ENCODE data around the gene DEDD2.

DEDD2 gene

DNA sequence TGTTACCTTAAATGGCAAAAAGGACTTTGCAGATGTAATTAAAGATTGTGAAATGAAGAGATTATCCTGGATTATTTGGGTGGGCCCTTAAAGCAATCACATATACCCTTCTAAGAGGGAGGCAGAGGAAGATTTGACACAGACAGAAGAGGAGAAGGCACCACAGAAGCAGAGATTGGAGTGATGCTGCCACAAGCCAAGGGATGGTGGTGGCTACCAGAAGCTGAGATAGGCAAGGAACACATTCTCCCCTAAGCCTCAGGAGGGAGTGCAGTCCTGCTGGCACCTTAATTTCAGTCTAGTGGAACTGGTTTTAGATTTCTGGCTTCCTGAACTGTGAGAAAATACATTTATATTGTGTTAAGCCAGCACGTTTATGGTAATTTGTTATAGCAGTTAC, 24.2 kb downstream of the DEDD2 start:
- no peaks in the 10 kb centered on the region for H3K9me3 ChIP-seq (ENCODE audit: insufficient read depth, low read depth, low read length)
- H3K4me3 ChIP-seq (ENCODE audit: low read length, poor library complexity, severe bottlenecking), result no peak overlapping the region
- no peak overlapping the region for H2AFZ ChIP-seq (ENCODE audit: low read length)
- no peak overlapping the region for H3K4me2 ChIP-seq (ENCODE audit: low read depth, low read length, poor library complexity, severe bottlenecking)
- no peak overlapping the region for H3K9ac ChIP-seq (ENCODE audit: low read depth, low read length, poor library complexity, severe bottlenecking)
- H3K36me3 ChIP-seq (ENCODE audit: insufficient read depth, low read length), result peaks cover 6% of the 10 kb centered on the region; the same call in 1 of the 2 replicates
- H3K27me3 ChIP-seq (ENCODE audit: insufficient read depth, low read length, poor library complexity, severe bottlenecking), result no peaks in the 10 kb centered on the region
- H3F3A ChIP-seq (ENCODE audit: low read depth), result no peaks in the 10 kb centered on the region
- TF ChIP-seq EZH2phosphoT487 (IDR thresholded peaks at IDR 0.05; ENCODE audit: borderline replicate concordance), result no peak
- TF ChIP-seq, protein P1, sequence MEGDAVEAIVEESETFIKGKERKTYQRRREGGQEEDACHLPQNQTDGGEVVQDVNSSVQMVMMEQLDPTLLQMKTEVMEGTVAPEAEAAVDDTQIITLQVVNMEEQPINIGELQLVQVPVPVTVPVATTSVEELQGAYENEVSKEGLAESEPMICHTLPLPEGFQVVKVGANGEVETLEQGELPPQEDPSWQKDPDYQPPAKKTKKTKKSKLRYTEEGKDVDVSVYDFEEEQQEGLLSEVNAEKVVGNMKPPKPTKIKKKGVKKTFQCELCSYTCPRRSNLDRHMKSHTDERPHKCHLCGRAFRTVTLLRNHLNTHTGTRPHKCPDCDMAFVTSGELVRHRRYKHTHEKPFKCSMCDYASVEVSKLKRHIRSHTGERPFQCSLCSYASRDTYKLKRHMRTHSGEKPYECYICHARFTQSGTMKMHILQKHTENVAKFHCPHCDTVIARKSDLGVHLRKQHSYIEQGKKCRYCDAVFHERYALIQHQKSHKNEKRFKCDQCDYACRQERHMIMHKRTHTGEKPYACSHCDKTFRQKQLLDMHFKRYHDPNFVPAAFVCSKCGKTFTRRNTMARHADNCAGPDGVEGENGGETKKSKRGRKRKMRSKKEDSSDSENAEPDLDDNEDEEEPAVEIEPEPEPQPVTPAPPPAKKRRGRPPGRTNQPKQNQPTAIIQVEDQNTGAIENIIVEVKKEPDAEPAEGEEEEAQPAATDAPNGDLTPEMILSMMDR (conservative IDR thresholded peaks at IDR 0.05; ENCODE audit: low read length), result no peak
- H3K4me1 ChIP-seq (ENCODE audit: insufficient read depth, low read length, poor library complexity, severe bottlenecking), result peaks cover 33% of the 10 kb centered on the region
- H3K9me2 ChIP-seq (replicated peaks; ENCODE audit: low read depth, low read length), result no peaks in the 10 kb centered on the region
- no peaks in the 10 kb centered on the region for H4K20me1 ChIP-seq (ENCODE audit: insufficient read depth, low read length, poor library complexity, severe bottlenecking)
- no peaks in the 10 kb centered on the region for H3K79me2 ChIP-seq (ENCODE audit: insufficient read depth, low read length)

DNA sequence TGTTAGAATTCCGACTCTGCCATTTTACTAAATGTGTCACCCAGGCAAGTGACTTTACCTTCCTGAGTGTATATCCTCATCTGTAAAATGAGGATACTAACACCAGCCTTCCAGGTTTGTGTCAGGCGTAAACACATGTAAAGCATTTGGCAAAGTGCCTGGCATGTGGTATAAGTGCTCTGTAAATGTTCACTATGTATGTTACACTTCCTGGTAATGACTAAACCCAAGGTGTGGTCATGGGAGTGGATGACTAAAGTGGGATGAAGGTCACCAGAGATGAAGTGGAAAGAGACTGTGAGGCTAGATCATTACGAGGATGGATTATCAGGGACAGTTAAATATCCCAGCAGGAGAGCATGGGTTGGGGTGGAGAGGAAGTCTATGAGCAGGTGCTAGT, 25.6 kb downstream of the DEDD2 start:
- Histone ChIP-seq H3K79me2 (ENCODE audit: insufficient read depth, low read length) (no peaks in the 10 kb centered on the region), H3K9ac (ENCODE audit: low read depth, low read length, poor library complexity, severe bottlenecking) (no peak overlapping the region), H2AFZ (ENCODE audit: low read length) (no peak overlapping the region), H3K9me3 (ENCODE audit: insufficient read depth, low read depth, low read length) (no peaks in the 10 kb centered on the region), H3K4me2 (ENCODE audit: low read depth, low read length, poor library complexity, severe bottlenecking) (no peak overlapping the region), H3K9me2 (replicated peaks; ENCODE audit: low read depth, low read length) (no peaks in the 10 kb centered on the region), H3K4me3 (ENCODE audit: low read length, poor library complexity, severe bottlenecking) (no peak overlapping the region), H4K20me1 (ENCODE audit: insufficient read depth, low read length, poor library complexity, severe bottlenecking) (no peaks in the 10 kb centered on the region), H3K36me3 (ENCODE audit: insufficient read depth, low read length) (peaks cover 3% of the 10 kb centered on the region; the same call in 1 of the 2 replicates), H3F3A (ENCODE audit: low read depth) (no peaks in the 10 kb centered on the region), H3K27me3 (ENCODE audit: insufficient read depth, low read length, poor library complexity, severe bottlenecking) (no peaks in the 10 kb centered on the region), H3K4me1 (ENCODE audit: insufficient read depth, low read length, poor library complexity, severe bottlenecking) (peaks cover 19% of the 10 kb centered on the region)
- no peak for TF ChIP-seq EZH2phosphoT487 (IDR thresholded peaks at IDR 0.05; ENCODE audit: borderline replicate concordance)
- TF ChIP-seq, protein P1 (conservative IDR thresholded peaks at IDR 0.05; ENCODE audit: low read length), result no peak

DNA sequence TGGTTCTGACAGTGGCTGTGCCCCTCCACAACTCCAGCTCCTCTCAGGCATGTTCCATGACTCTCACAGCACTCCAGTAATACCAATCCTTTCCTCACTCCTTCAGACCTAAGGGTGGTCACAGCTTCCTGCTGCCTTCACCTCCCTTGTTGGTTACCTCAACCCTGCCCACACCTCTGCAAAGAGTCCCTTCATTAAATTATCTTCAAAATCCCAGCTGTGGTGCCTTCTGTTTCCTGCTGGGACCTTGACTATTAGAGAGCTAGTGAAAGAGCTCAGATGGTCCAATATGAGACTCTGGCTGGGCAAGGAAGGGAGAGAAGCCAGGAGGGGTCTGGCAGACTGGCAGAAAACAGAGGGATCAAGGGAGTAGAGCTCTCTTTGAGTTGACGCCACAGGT, 26.1 kb downstream of the DEDD2 start:
- peaks cover 3% of the 10 kb centered on the region; the same call in 1 of the 2 replicates for H3K36me3 ChIP-seq (ENCODE audit: insufficient read depth, low read length)
- no peak overlapping the region for H3K4me3 ChIP-seq (ENCODE audit: low read length, poor library complexity, severe bottlenecking)
- H3K27me3 ChIP-seq (ENCODE audit: insufficient read depth, low read length, poor library complexity, severe bottlenecking), result no peaks in the 10 kb centered on the region
- H3K4me1 ChIP-seq (ENCODE audit: insufficient read depth, low read length, poor library complexity, severe bottlenecking), result peaks cover 16% of the 10 kb centered on the region
- no peaks in the 10 kb centered on the region for H3K9me2 ChIP-seq (replicated peaks; ENCODE audit: low read depth, low read length)
- no peaks in the 10 kb centered on the region for H3K9me3 ChIP-seq (ENCODE audit: insufficient read depth, low read depth, low read length)
- TF ChIP-seq, protein P1 (conservative IDR thresholded peaks at IDR 0.05; ENCODE audit: low read length), result no peak
- no peak for TF ChIP-seq EZH2phosphoT487 (IDR thresholded peaks at IDR 0.05; ENCODE audit: borderline replicate concordance)
- no peak overlapping the region for H3K9ac ChIP-seq (ENCODE audit: low read depth, low read length, poor library complexity, severe bottlenecking)
- no peaks in the 10 kb centered on the region for H3F3A ChIP-seq (ENCODE audit: low read depth)
- H4K20me1 ChIP-seq (ENCODE audit: insufficient read depth, low read length, poor library complexity, severe bottlenecking), result no peaks in the 10 kb centered on the region
- no peak overlapping the region for H2AFZ ChIP-seq (ENCODE audit: low read length)
- H3K79me2 ChIP-seq (ENCODE audit: insufficient read depth, low read length), result no peaks in the 10 kb centered on the region
- H3K4me2 ChIP-seq (ENCODE audit: low read depth, low read length, poor library complexity, severe bottlenecking), result no peak overlapping the region

Measured in Loucy (cell line).